RWPE2 (cell line): Measurements from ENCODE around the gene CPO.

Experiments
- ATAC-seq: fragments of 200-7000 bp; cut with Tn5 transposase; 3 replicates; pipeline ENCODE4 v1.9.1; 2021; ENCODE audit warnings: low read depth
- DNase-seq: peaks from one replicate; pipeline ENCODE4 v3.0.0-alpha.2; 2020; ENCODE audit warnings: low spot score
- H3K27ac ChIP-seq: fragments of 450-650 bp; 2 replicates; pipeline ENCODE4 v1.5.1; 2017; ENCODE audit warnings: mild to moderate bottlenecking; ENCODE audit not compliant: poor library complexity, severe bottlenecking
- H3K27me3 ChIP-seq: fragments of 250-450 bp; sonication (Bioruptor Pico); 2 replicates; pipeline ENCODE4 v1.5.1; 2021; ENCODE audit warnings: mild to moderate bottlenecking, moderate library complexity; ENCODE audit not compliant: insufficient read depth, poor library complexity, severe bottlenecking
- H3K36me3 ChIP-seq: fragments of 250-450 bp; sonication (Bioruptor Pico); 2 replicates; pipeline ENCODE4 v1.5.1; 2020; ENCODE audit warnings: low read depth, mild to moderate bottlenecking, moderate library complexity
- H3K4me1 ChIP-seq: fragments of 250-450 bp; sonication (Bioruptor Pico); 2 replicates; pipeline ENCODE4 v1.5.1; 2021; ENCODE audit warnings: mild to moderate bottlenecking, moderate library complexity; ENCODE audit not compliant: insufficient read depth, poor library complexity, severe bottlenecking
- H3K4me3 ChIP-seq: fragments of 250-450 bp; sonication (Bioruptor Pico); 2 replicates; pipeline ENCODE4 v1.5.1; 2021; ENCODE audit warnings: mild to moderate bottlenecking, moderate library complexity; ENCODE audit not compliant: severe bottlenecking
- H3K9me3 ChIP-seq: fragments of 250-450 bp; sonication (Bioruptor Pico); 2 replicates; pipeline ENCODE4 v1.5.1; 2021; ENCODE audit warnings: mild to moderate bottlenecking, moderate library complexity; ENCODE audit not compliant: severe bottlenecking
- CTCF ChIP-seq: fragments of 450-650 bp; IDR thresholded peaks from one replicate; pipeline ENCODE4 v1.5.1; 2017; ENCODE audit warnings: mild to moderate bottlenecking, moderate library complexity; ENCODE audit not compliant: poor library complexity, severe bottlenecking

CPO gene

GRCh38 chr2:206920310-206920709 lies 19.0 kb upstream of the CPO start:
- DNase-seq (no peak), ATAC-seq (no peak)
- no peaks in the 10 kb centered on the region for H3K9me3 ChIP-seq
- H3K27ac ChIP-seq, result no peak overlapping the region
- TF ChIP-seq CTCF, result no peak
- H3K4me3 ChIP-seq, result no peak overlapping the region
- no peaks in the 10 kb centered on the region for H3K27me3 ChIP-seq
- no peaks in the 10 kb centered on the region for H3K36me3 ChIP-seq
- H3K4me1 ChIP-seq, result no peaks in the 10 kb centered on the region

- no peak overlapping the region for H3K27ac ChIP-seq
- no peak for TF ChIP-seq CTCF
- peak; percentile 58; the same call in 1 of the 3 replicates for ATAC-seq
- H3K4me3 ChIP-seq, result no peak overlapping the region
- DNase-seq, result no peak
- H3K36me3 ChIP-seq, result no peaks in the 10 kb centered on the region
- no peaks in the 10 kb centered on the region for H3K9me3 ChIP-seq
- H3K4me1 ChIP-seq, result no peaks in the 10 kb centered on the region
- H3K27me3 ChIP-seq, result no peaks in the 10 kb centered on the region
Measured at GRCh38 chr2:206920951-206921350, 18.4 kb upstream of the CPO start.

- no peaks in the 10 kb centered on the region for H3K36me3 ChIP-seq
- TF ChIP-seq CTCF, result no peak
- H3K9me3 ChIP-seq, result no peaks in the 10 kb centered on the region
- H3K4me1 ChIP-seq, result no peaks in the 10 kb centered on the region
- no peaks in the 10 kb centered on the region for H3K27me3 ChIP-seq
- no peak overlapping the region for H3K4me3 ChIP-seq
- H3K27ac ChIP-seq, result no peak overlapping the region
- ATAC-seq (no peak), DNase-seq (no peak)
Measured at GRCh38 chr2:206921529-206921928, 17.8 kb upstream of the CPO start.

- Histone ChIP-seq H3K36me3 (no peaks in the 10 kb centered on the region), H3K27me3 (no peaks in the 10 kb centered on the region), H3K4me1 (no peaks in the 10 kb centered on the region), H3K9me3 (no peaks in the 10 kb centered on the region), H3K4me3 (no peak overlapping the region), H3K27ac (no peak overlapping the region)
- TF ChIP-seq CTCF, result no peak
- ATAC-seq (no peak), DNase-seq (no peak)
Measured at GRCh38 chr2:206935991-206936842, 3.1 kb upstream of the CPO start.

GRCh38 chr2:206936843-206937230 lies 2.5 kb upstream of the CPO start:
- H3K27ac ChIP-seq, result no peak overlapping the region
- H3K27me3 ChIP-seq, result no peaks in the 10 kb centered on the region
- H3K9me3 ChIP-seq, result no peaks in the 10 kb centered on the region
- no peaks in the 10 kb centered on the region for H3K36me3 ChIP-seq
- no peak for DNase-seq
- ATAC-seq, result no peak
- no peaks in the 10 kb centered on the region for H3K4me1 ChIP-seq
- no peak for TF ChIP-seq CTCF
- H3K4me3 ChIP-seq, result no peak overlapping the region
